HG03025 (cell line): ENCODE data around the gene CNTNAP2.

Experiments
- ATAC-seq: cut with Tn5 transposase; IDR thresholded peaks from one replicate; pipeline ENCODE4 v1.9.1; 2021; ENCODE audit warnings: mild to moderate bottlenecking, moderate library complexity; ENCODE audit not compliant: unreplicated experiment, low FRiP score

Gene CNTNAP2

DNA sequence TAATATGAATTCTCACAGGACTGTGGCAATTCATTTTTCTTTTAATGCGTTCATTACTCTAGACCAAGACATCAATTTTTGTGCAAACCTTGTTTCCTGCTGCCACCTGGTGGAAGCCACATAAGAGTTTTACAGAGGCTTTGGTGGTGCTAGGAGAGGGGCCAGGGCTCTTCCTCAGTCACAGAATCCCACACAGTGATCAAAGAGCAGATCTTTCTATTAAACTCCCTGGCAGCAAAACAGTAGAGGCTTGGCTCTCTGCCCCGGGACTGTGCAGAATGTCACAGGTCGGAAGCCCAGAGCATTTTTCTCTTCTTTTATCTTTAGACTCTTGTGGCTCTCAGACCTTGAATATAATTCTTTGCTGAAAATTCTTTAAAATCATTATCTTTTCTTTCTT lies 1967.5 kb downstream of the CNTNAP2 start:
- ATAC-seq, result no peak

DNA sequence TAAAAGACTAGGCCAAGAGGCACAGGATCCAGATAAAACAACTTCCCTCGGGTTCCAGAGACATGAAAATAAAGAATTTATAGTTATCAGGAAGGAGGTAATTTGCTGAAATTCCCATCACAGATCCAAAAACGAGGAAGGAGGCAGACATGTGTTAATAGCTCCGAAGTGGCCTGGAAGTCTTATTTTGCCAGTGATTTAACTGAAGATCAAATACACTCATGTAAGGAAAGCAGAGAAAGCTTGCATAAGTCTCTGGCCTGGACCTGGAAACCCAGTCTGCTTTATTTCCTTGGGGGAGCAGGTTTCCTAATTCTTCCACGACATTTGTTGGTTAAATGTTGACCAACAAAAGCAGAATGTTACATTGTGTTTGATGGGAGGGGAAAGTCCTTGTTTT lies 1975.3 kb downstream of the CNTNAP2 start:
- no peak for ATAC-seq

DNA sequence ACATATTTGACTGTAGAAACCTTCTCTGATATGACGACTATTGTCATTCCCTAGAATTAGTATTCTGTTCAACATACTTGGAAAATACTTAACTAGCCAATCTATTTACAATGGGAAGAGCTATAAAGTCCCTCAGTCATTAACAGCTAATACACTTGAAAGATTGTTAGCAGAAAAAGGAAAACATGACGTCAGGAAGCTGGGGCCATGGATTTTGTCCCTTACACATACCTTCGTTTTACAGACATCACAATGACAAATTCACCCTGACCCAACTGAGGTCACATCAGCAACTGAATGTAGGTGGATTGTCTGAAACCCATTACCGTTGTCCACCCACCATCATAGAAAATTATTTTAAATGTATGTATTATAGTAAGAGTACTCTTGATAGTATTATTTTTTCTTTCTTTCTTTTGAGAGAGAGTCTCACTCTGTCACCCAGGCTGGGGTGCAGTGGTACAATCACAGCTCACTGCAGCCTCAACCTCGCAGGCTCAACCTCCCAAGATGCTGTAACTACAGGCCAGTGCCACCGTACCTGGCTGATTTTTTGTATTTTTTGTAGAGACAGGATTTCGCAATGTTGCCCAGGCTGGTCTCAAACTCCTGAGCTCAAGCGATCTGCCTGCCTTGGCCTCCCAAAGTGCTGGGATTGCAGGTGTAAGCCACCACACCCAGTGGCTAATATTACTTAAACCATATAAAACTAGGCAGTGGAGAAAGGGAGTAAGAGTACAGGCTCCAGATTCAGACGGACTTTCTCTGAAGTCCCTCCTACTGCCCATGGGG lies 1977.0 kb downstream of the CNTNAP2 start:
- ATAC-seq, result no peak

DNA sequence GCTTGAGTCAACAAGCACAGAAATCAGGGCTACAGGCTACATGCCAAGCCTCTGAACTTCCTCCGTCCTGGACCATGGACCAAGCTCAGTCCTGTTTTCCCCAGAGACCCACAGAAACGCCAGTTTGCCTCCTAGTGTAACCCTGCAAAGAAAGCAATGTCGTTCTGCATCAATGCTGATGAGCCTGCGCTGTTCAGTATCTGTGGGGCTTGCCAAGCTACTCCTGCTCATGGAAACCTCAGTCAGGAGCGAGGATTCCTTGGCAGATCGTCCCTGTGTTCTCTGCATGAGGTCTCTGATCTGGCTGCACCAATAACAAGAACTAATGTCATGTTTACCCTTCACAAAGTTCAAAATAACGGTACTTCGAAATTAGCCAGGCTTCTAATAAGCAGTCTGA lies 1978.5 kb downstream of the CNTNAP2 start:
- no peak for ATAC-seq

DNA sequence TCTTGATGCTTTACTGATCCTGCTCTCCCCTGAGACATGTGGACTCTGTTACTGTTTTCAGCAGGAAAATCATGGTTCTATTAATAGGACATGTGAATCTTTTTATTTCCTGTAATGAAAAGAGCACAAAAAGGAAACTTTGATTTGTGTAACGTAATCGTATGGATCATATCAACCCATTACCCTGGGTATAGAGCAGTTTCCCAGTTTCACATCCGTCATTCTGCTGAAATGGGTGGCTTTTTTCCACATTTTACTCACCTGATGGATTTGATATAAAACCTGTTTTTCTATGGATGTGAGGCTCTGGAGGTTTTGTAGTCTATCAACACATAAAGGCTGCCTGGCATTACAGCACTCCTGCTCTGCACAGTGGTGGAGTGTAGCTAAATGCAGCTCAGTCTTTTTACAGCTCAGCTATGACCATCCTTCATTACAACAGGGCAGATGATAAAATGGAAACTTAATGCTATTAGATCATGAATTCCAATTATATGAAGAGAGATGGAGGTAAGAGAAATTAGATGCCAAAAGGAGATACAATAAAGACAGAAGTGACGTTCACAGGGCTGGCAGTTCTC lies 1987.6 kb downstream of the CNTNAP2 start:
- ATAC-seq, result no peak

DNA sequence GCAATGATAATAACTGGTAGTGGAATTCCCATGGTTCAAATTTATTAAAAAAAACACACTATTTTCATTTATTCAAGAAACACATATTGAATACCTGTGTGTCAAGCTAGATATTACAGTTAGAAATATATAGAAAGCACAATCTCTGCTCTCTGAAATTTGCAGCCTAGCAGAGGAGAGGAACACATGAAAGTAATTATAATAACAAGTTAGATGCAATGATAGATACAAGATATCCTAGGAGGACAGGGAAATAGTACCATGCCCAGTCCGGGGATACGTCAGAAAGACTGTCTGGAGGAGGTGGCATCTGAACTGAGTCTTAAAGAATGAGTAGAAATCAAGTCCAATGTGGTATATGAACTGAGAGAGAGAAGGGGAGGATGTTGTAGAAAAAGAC lies 1988.3 kb downstream of the CNTNAP2 start:
- ATAC-seq, result no peak

DNA sequence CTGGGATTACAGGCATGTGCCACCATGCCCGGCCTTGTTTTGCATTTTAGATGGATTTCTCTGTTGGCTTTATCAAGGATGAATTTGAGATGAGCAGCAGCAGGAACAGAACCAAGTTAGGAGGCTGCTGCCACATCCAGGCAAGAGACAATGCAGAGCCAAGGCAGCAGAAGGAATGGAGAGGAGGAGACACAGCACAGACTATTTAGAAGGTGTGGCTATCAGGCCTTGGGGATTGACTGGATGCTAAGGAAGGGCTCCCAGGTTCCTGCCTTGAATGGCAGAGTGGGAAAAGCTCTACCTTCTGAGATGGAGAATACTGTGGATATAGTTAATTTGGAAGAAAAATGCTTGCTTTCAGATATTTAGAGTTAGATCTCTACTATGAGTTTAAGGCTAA lies 1989.3 kb downstream of the CNTNAP2 start:
- ATAC-seq, result no peak

DNA sequence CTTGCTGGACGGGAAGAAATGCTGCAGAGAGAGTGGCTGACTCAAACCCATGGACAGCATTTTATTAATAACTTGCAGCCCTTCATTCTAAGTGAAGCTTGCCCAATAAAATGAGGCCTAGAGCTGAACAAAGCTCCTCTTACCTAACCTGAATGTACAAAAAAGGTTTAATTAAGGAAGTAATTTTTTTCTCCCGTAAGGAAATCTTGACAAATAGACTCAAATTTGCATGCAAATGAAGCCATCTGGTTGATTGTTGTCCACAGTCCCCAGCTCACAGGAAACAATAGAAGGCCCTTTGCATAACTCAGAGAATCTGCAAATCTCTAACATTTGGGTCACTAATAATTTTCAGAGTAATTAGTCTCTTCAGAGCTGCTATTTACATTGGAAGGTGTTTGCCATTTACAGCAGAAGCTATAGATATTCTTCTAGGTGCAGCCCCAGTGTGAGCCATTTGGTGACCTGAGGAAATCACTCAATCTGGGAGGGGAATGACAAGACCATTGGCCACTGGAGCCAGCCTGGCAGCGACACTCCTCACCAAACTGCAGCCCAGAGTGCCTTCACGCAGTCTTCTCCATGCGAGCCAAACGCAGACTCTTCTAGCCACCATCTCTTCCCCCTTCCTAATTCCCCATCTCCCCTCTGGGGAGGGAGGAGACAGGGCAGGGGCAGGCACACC lies 1991.0 kb downstream of the CNTNAP2 start:
- ATAC-seq, result no peak

DNA sequence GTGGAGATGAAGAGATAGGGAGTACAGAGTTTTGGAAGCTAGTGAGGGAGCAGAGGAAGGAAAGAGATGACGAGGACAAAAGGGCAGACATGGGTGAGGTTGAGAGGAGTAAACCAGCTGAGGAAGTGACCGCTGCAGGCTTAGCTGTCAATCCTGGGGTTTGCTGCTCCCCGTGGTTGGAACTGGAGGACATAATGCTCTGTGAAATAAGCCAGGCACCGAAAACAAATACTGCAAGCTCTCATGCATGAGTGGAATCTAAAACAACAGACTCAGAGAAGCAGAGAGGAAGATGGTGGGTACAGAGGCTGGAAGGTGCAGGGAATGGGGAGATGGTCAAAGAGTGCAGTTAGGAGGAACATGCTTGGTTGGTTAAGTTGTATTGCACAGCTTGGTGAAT lies 1991.8 kb downstream of the CNTNAP2 start:
- no peak for ATAC-seq

DNA sequence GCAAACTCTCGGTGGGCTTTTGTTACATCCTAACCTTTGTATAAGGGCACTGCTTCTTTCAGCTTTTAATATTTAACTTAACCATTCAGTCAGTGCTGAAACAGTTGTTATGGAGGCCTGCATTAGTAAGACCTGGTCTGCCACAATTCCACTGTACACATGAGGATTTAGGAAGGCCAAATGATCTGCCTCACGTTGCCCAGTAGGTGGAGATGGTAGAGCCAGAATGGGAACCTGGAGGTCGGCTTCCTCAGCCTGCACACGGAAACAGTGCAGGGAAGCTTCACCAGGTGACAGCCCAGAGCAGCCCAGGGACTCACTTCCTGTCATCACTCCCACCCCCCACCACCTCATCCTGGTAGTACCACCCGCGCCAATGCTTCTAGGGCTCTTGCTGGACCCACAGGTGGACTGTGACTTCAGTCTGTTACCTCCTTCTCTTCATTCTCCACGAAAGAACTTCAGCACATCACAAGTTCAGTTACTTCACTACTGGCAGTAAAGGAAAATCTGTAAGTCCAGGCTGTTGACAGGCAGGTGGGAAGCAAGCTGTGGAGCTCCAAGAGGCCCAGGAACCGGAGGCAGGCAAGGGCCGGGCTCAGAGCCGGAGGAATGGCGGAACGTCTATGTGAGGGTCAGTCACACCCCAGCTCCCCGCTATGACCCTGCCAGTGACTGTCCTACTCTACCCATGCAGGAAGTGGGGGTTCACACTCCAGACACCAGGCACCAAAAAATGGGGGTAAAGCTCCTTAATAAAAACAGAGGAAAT lies 1993.7 kb downstream of the CNTNAP2 start:
- ATAC-seq, result no peak

DNA sequence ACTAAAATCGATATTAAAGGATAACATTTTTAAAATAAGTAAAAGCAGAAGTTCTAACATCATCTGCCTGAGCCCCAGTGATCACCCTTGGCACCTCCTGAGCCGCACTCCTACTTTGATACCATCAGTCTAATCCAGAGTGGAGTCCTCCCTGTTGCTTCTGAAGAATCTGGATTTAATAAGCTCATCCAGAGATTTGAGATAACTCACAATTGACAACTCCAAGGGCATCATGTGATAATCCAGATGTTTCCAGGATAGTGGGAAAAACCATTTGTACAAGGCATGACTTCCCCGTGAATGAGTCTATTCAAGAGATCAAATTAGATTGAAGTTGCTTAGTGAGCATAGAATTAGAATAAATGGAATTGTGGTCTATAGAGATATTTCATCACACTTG lies 1998.2 kb downstream of the CNTNAP2 start:
- ATAC-seq, result no peak

DNA sequence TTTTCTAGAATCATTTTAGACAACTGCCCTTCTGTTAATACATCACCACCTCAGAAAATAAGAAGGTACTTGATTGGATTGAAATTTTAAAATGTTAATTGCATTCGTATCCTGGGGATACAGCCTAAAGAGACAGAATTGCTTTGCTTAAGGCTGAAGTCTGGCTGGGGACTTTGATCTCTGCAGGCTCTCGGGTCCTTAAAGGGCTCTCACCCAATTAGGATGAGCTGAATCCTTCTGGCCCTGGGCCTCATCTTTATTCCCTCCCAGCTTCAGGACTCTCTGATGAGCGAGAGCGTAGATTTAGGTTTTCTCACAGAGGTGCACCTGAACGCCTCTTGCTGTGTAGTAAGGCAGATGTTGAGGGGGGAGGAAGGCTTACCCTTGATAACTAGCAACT lies 1998.7 kb downstream of the CNTNAP2 start:
- no peak for ATAC-seq

DNA sequence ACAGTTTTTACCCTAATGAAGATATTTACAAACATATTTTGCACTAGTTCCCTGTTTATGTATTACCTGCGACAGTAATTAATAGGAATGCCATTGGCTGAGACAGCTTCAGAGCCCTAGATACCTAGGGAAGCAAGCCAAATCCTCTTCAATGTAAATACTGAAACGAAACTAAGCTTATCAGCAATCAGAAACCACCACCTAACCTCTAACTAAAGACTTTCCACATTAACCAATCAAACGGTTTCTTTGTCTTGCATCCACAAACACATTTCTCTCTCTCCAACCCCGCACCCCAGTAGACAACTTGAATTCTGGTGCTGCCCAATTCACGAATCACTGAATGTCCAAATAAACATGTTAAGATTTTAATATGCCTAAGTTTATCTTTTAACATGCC lies 1999.6 kb downstream of the CNTNAP2 start:
- ATAC-seq, result no peak

DNA sequence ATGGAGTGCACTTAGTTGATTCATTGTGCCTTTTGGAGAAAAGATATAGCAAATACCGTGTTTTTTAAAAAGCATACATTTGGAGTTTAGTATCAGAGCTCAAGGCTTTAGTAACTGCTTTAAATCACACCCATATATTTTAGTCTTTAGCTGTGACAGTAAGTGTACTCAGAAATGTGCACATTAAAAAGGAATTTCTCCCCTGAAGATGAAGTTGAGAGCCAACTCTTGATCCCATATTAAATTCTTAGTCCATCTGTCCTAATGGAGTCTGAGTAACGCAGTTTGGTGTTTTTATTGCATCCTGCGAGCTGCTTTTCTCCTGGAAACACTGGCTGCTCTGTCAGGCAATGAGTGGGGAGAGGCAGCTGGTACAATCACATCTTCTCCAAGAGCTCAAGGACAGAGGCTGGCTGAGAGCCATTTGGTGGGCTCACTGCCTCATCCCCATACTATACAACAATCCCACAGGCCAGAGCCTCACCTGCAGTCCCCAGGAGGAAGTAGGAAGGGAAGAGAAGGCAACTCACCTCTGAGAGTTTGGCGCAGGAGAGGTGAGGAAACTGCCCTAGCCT lies 2000.3 kb downstream of the CNTNAP2 start:
- ATAC-seq, result no peak

DNA sequence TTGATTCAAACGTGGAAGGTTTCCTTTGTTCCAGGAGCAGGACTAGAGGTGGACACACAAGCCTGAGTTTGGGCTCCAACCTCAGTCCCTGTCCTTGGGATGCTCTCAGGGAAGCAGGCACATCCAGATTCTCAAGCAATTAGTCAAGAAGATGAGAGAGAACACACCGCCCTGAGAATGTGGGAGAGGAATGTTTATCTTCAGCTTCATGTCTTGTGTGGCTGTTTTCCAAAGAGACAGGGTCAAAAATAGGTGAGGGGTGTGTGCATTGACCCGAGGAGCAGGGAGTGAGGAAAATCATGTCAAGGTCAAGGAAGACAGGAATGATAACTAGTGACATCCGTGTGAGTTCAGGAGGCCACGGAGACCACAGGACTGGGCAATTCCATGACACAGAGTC lies 2001.8 kb downstream of the CNTNAP2 start:
- no peak for ATAC-seq

DNA sequence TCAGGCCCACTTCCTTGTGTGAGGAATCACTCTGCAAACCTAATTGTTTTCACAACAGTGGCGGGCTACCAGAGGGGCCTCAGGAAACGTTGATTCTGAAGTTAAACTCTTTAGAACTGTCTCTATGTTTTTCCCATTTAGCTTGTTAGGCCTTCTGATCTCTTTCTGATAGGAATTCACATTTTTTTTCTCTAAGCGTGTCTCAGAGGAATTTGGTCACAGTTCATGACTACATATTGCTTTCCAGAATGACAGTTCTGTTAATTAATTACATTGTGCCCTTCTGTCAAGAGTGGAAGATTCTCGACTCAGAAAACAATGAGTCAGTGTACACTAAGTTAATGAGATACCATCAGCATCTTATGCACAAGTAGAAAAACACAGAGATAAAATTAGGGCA lies 2004.8 kb downstream of the CNTNAP2 start:
- no peak for ATAC-seq

DNA sequence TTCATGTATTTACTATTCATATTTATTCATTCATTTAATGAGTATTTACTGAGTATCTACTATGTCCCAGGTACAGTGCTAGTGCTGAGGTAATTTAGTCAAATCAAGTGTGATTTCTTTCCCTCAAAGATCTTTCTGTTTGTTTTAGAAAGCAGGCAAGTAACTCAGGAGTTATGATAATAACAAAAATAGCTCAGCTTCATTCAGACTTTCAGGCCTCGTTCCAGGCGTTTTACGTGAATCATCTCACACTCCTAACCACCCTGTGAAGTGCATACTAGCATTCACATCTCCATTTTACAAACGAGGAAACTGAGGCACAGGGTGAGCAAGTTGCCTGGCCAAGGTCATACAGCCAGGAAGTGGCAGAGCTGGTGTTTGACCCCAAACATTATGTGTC lies 2005.2 kb downstream of the CNTNAP2 start:
- ATAC-seq, result no peak

DNA sequence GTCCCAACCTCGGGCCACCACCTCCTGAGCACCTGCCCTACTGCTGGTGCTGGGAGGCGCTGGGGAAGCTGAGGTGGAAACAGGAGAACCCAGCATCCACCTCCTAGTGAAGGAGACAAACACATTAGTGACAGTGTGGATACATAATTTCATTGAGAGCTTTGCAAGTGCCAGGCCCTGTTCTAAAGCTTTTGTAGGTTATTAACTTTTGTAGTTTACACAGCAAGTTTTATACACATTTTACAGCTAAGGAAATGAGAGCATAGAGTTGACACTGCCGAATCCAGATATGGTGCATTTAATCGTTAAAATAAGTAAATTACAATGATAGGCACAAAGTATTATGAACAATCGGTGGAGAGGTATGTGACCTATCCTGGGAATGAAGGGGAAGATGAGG lies 2007.9 kb downstream of the CNTNAP2 start:
- ATAC-seq, result no peak

DNA sequence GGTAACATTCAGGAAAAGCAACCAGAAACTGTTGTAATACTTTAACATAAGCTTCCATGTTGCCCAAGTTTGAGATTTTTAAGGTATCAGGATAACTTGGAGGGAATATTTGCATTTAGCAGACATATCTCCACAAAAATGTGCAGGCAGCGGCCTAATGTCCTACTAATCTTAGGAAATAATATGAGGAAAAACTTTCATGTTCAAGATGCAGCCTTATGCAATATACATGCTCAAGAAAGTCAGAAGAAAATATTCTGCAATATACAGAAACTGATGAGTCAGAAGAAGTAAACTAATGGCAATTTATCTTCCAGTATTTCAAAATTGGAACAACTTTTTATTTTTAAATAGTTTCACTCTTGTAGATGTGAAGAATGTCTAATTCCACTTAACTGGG lies 2010.8 kb downstream of the CNTNAP2 start:
- ATAC-seq, result no peak

DNA sequence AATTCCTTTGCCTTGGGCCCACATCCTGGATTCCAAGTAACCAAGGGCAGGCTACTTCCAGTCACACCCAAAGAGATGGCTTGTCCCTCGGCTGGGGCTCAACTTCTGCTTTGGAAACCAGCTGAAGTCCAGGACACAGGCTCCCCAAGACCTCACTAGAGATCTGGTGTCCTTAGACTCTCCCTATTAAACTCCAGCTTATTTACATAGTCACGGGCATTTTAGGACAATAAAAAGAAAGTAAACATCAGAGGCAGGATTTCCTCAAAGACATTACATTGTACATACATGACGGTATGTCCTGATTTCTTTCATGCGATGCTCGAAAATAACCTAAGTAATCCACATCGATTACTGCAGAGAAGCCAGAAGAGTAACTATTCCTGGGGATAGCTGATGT lies 2012.4 kb downstream of the CNTNAP2 start:
- no peak for ATAC-seq

DNA sequence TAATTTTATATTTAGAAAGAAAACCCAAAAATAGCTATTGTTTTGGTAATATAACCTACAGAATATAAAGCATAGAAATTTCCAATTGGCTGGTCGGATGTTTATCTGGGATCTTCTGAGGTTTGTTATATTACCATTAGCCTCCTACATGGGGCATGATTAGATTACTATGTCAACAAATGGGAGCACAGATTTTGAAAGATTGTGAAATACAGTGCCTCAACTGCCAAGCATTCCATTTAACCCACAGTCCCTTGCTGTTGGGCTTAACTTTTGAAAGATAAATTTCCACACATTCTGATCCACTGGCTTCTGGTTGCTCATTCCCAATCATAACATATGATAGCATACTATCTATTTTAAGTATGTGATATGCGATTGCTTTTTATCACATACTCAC lies 2018.5 kb downstream of the CNTNAP2 start:
- ATAC-seq, result no peak
